Muscle layer of duodenum (tissue), 2 donors: ENCODE results near the gene MIER2.

Experiments used
- H3K27ac ChIP-seq: one replicate; pipeline ENCODE4 v1.7.0; 2013; ENCODE audit warnings: mild to moderate bottlenecking, low read length
- H3K27me3 ChIP-seq: one replicate; pipeline ENCODE4 v1.7.0; 2013; ENCODE audit warnings: low read depth, mild to moderate bottlenecking, control low read depth, low read length
- H3K36me3 ChIP-seq, 2 donors: one replicate each; pipeline ENCODE4 v1.7.0; 2013; ENCODE audit warnings: low read length in 2 of 2, control low read depth in 1 of 2, mild to moderate bottlenecking in 1 of 2; ENCODE audit not compliant: insufficient read depth in 2 of 2, control insufficient read depth in 1 of 2
- H3K4me1 ChIP-seq, 2 donors: one replicate each; pipeline ENCODE4 v1.7.0; 2013; ENCODE audit warnings: low read length in 2 of 2, mild to moderate bottlenecking in 2 of 2, control low read depth in 1 of 2, moderate library complexity in 1 of 2; ENCODE audit not compliant: insufficient read depth in 2 of 2, control insufficient read depth in 1 of 2
- H3K4me3 ChIP-seq, 2 donors: one replicate each; pipeline ENCODE4 v1.7.0; 2013; ENCODE audit warnings: low read length in 2 of 2, low read depth in 1 of 2, mild to moderate bottlenecking in 1 of 2
- H3K9me3 ChIP-seq, 2 donors: one replicate each; pipeline ENCODE4 v1.7.0; 2013; ENCODE audit warnings: low read length in 2 of 2, control low read depth in 1 of 2, mild to moderate bottlenecking in 1 of 2; ENCODE audit not compliant: control insufficient read depth in 1 of 2
- donor health status: healthy.

MIER2 gene

GRCh38 chr19:376111-376470, 31.5 kb upstream of the MIER2 start:
- no peaks in the 10 kb centered on the region for H3K9me3 ChIP-seq
- no peak overlapping the region for H3K27ac ChIP-seq
- peaks cover 4% of the 10 kb centered on the region for H3K27me3 ChIP-seq
- H3K4me3 ChIP-seq, result no peak overlapping the region
- H3K36me3 ChIP-seq, result no peaks in the 10 kb centered on the region
- no peaks in the 10 kb centered on the region for H3K4me1 ChIP-seq

GRCh38 chr19:375395-376110, 31.0 kb upstream of the MIER2 start:
- no peaks in the 10 kb centered on the region for H3K9me3 ChIP-seq
- no peak overlapping the region for H3K27ac ChIP-seq
- no peak overlapping the region for H3K4me3 ChIP-seq
- H3K27me3 ChIP-seq, result peaks cover 4% of the 10 kb centered on the region
- no peaks in the 10 kb centered on the region for H3K4me1 ChIP-seq
- no peaks in the 10 kb centered on the region for H3K36me3 ChIP-seq

- Histone ChIP-seq H3K4me3 (no peak overlapping the region), H3K36me3 (no peaks in the 10 kb centered on the region), H3K4me1 (no peaks in the 10 kb centered on the region), H3K27me3 (peaks cover 4% of the 10 kb centered on the region), H3K9me3 (no peaks in the 10 kb centered on the region), H3K27ac (no peak overlapping the region)
These were observed 30.3 kb upstream of the MIER2 start for GRCh38 chr19:374886-375235.

GRCh38 chr19:374183-374885, 29.7 kb upstream of the MIER2 start:
- Histone ChIP-seq H3K4me3 (no peak overlapping the region), H3K27ac (no peak overlapping the region), H3K4me1 (no peaks in the 10 kb centered on the region), H3K36me3 (no peaks in the 10 kb centered on the region), H3K27me3 (peaks cover 4% of the 10 kb centered on the region), H3K9me3 (no peaks in the 10 kb centered on the region)

- Histone ChIP-seq H3K4me3 (no peak overlapping the region), H3K9me3 (no peaks in the 10 kb centered on the region)
These were observed 29.0 kb upstream of the MIER2 start for GRCh38 chr19:373391-374182.

GRCh38 chr19:372306-372890, 27.8 kb upstream of the MIER2 start:
- no peak overlapping the region for H3K4me3 ChIP-seq
- no peaks in the 10 kb centered on the region for H3K4me1 ChIP-seq
- H3K27ac ChIP-seq, result no peak overlapping the region
- H3K36me3 ChIP-seq, result no peaks in the 10 kb centered on the region
- H3K27me3 ChIP-seq, result peaks cover 4% of the 10 kb centered on the region
- H3K9me3 ChIP-seq, result no peaks in the 10 kb centered on the region

More at GRCh38 chr19:373391-374182, 29.0 kb upstream of the MIER2 start:
- H3K4me1 ChIP-seq, result no peaks in the 10 kb centered on the region
- H3K27ac ChIP-seq, result no peak overlapping the region
- peaks cover 4% of the 10 kb centered on the region for H3K27me3 ChIP-seq
- H3K36me3 ChIP-seq, result no peaks in the 10 kb centered on the region

- H3K4me3 ChIP-seq, result no peak overlapping the region
- no peak overlapping the region for H3K27ac ChIP-seq
- no peaks in the 10 kb centered on the region for H3K4me1 ChIP-seq
- H3K36me3 ChIP-seq, result no peaks in the 10 kb centered on the region
- H3K9me3 ChIP-seq, result no peaks in the 10 kb centered on the region
- peaks cover 4% of the 10 kb centered on the region for H3K27me3 ChIP-seq
These were observed 27.0 kb upstream of the MIER2 start for GRCh38 chr19:371501-372168.

GRCh38 chr19:370641-371330, 26.2 kb upstream of the MIER2 start:
- H3K36me3 ChIP-seq, result no peaks in the 10 kb centered on the region
- no peaks in the 10 kb centered on the region for H3K4me1 ChIP-seq
- H3K4me3 ChIP-seq, result no peak overlapping the region
- peaks cover 4% of the 10 kb centered on the region for H3K27me3 ChIP-seq
- H3K9me3 ChIP-seq, result no peaks in the 10 kb centered on the region
- no peak overlapping the region for H3K27ac ChIP-seq

GRCh38 chr19:369876-370275, 25.3 kb upstream of the MIER2 start:
- H3K27ac ChIP-seq, result no peak overlapping the region
- H3K36me3 ChIP-seq, result no peaks in the 10 kb centered on the region
- no peak overlapping the region for H3K4me3 ChIP-seq
- H3K4me1 ChIP-seq, result no peaks in the 10 kb centered on the region
- H3K9me3 ChIP-seq, result no peaks in the 10 kb centered on the region
- H3K27me3 ChIP-seq, result peaks cover 4% of the 10 kb centered on the region

- Histone ChIP-seq H3K27me3 (peaks cover 4% of the 10 kb centered on the region), H3K36me3 (no peaks in the 10 kb centered on the region), H3K4me1 (no peaks in the 10 kb centered on the region), H3K27ac (no peak overlapping the region), H3K9me3 (no peaks in the 10 kb centered on the region), H3K4me3 (no peak overlapping the region)
These were observed 24.7 kb upstream of the MIER2 start for GRCh38 chr19:369256-369655.
